ENCODE measurements around the gene PARP12. TPM values are rescaled to one million over a fixed set of nuclear protein-coding genes. Genes with fewer than 3 reads are reported as not detected.

The PARP12 gene
- total RNA-seq, 1 donor from 2014 or later: 9.2 TPM

- H3K36me3 ChIP-seq (ENCODE audit: control insufficient read depth, insufficient read depth, low read length): no peaks in the 10 kb centered on the region
- no peak overlapping the region for H3K4me3 ChIP-seq (ENCODE audit: low read depth, low read length)
- no peak for DNase-seq (ENCODE audit: low read depth)
- FAIRE-seq: no peak
- no peak for TF ChIP-seq CTCF (IDR thresholded peaks at IDR 0.05; ENCODE audit: insufficient read depth, low read length, severe bottlenecking)
- H3K27me3 ChIP-seq (ENCODE audit: control insufficient read depth, insufficient read depth, low read length): peaks cover 3% of the 10 kb centered on the region
These were observed 45.7 kb downstream of the PARP12 start for GRCh38 chr7:140017034-140017433.

GRCh38 chr7:140016540-140016939, 46.2 kb downstream of the PARP12 start:
- FAIRE-seq: no peak
- H3K36me3 ChIP-seq (ENCODE audit: control insufficient read depth, insufficient read depth, low read length): no peaks in the 10 kb centered on the region
- H3K4me3 ChIP-seq (ENCODE audit: low read depth, low read length): no peak overlapping the region
- DNase-seq (ENCODE audit: low read depth): no peak
- peaks cover 3% of the 10 kb centered on the region for H3K27me3 ChIP-seq (ENCODE audit: control insufficient read depth, insufficient read depth, low read length)
- TF ChIP-seq CTCF (IDR thresholded peaks at IDR 0.05; ENCODE audit: insufficient read depth, low read length, severe bottlenecking): no peak

GRCh38 chr7:140015471-140015970, 47.2 kb downstream of the PARP12 start:
- no peak for DNase-seq (ENCODE audit: low read depth)
- H3K4me3 ChIP-seq (ENCODE audit: low read depth, low read length): no peak overlapping the region
- TF ChIP-seq CTCF (IDR thresholded peaks at IDR 0.05; ENCODE audit: insufficient read depth, low read length, severe bottlenecking): no peak
- no peaks in the 10 kb centered on the region for H3K36me3 ChIP-seq (ENCODE audit: control insufficient read depth, insufficient read depth, low read length)
- no peak for FAIRE-seq
- peaks cover 3% of the 10 kb centered on the region for H3K27me3 ChIP-seq (ENCODE audit: control insufficient read depth, insufficient read depth, low read length)

GRCh38 chr7:140014123-140014522, 48.6 kb downstream of the PARP12 start:
- no peak for TF ChIP-seq CTCF (IDR thresholded peaks at IDR 0.05; ENCODE audit: insufficient read depth, low read length, severe bottlenecking)
- FAIRE-seq (no peak), DNase-seq (ENCODE audit: low read depth) (no peak)
- H3K27me3 ChIP-seq (ENCODE audit: control insufficient read depth, insufficient read depth, low read length): peaks cover 3% of the 10 kb centered on the region
- H3K36me3 ChIP-seq (ENCODE audit: control insufficient read depth, insufficient read depth, low read length): no peaks in the 10 kb centered on the region
- no peak overlapping the region for H3K4me3 ChIP-seq (ENCODE audit: low read depth, low read length)

GRCh38 chr7:140013676-140014075, 49.1 kb downstream of the PARP12 start:
- no peak overlapping the region for H3K4me3 ChIP-seq (ENCODE audit: low read depth, low read length)
- H3K36me3 ChIP-seq (ENCODE audit: control insufficient read depth, insufficient read depth, low read length): no peaks in the 10 kb centered on the region
- FAIRE-seq (no peak), DNase-seq (ENCODE audit: low read depth) (no peak)
- TF ChIP-seq CTCF (IDR thresholded peaks at IDR 0.05; ENCODE audit: insufficient read depth, low read length, severe bottlenecking): no peak
- peaks cover 3% of the 10 kb centered on the region for H3K27me3 ChIP-seq (ENCODE audit: control insufficient read depth, insufficient read depth, low read length)

GRCh38 chr7:140010194-140010895, 52.4 kb downstream of the PARP12 start:
- peaks cover 3% of the 10 kb centered on the region for H3K27me3 ChIP-seq (ENCODE audit: control insufficient read depth, insufficient read depth, low read length)
- DNase-seq (ENCODE audit: low read depth) (no peak), FAIRE-seq (no peak)
- H3K4me3 ChIP-seq (ENCODE audit: low read depth, low read length): no peak overlapping the region
- no peaks in the 10 kb centered on the region for H3K36me3 ChIP-seq (ENCODE audit: control insufficient read depth, insufficient read depth, low read length)
- TF ChIP-seq CTCF (IDR thresholded peaks at IDR 0.05; ENCODE audit: insufficient read depth, low read length, severe bottlenecking): no peak

All from bronchial epithelial cell (primary cell).